NCI-H748 (cell line): Measurements from ENCODE around the gene SLC4A4.
A peak's percentile ranks its signal among the peaks of the same experiment; 100 is the strongest.

Experiments used
- DNase-seq: peaks from one replicate; lab custom pipeline; 2025; ENCODE audit not compliant: unreplicated experiment; lab: John Stamatoyannopoulos, UW

SLC4A4 gene

DNA sequence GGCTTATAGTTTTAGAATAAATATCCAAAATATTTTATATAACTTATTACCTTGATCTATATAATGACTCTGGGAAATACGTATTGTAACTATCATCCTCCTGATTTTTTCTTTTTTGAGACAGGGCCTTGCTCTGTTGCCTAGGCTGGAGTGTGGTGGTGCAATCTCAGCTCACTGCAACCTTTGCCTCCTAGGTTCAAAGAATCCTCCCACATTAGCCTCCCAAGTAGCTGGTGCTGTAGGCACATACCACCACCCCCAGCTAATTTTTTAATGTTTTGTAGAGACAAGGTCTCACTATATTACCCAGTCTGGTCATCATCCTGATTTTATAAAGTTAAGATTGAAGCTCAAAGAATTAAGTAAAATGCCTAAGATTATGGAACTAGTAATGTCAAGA lies 193.6 kb downstream of the SLC4A4 start:
- DNase-seq, result no peak

DNA sequence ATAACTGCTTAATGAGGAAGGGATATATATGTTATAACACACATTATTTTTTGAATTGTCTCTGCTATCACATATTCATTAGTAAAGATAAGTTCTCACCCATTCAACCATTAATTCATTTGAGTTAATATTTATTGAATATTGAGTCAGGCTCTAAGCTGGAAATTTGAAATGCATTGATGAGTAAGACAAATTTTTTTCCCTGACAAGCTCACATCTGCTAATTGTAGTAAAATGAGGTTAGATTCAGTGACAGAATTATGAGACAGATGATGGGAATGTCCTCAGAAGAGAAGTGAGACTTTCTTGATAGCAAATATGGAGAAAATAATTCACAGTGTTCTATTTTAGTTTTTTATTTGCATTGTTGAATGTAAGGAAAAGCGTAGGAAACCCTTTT lies 194.3 kb downstream of the SLC4A4 start:
- no peak for DNase-seq

DNA sequence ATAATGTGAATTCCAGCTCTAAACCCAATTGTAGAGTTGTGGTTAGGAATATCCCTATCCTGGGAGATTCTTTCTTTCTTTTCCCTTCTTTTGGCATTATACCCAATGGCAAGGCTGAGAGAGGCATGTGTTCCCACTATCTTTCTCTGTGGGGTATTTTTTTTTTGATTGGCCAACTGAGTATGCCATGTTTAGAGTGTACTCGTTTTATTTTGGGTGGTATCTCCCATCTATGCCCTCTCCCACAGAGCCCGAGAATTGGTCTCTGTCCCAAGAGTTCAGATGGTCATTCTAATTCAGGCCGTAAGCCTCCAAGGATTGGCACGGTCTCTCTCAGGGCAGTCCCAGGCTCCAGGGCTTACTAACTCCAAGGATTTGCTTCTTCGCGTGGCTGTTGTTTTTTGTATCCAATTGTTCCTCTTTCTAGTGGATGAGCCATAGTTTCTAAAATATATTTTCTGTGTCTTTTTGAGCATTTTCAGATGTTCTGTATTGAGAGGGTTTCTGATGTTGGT lies 198.8 kb downstream of the SLC4A4 start:
- DNase-seq, result no peak

DNA sequence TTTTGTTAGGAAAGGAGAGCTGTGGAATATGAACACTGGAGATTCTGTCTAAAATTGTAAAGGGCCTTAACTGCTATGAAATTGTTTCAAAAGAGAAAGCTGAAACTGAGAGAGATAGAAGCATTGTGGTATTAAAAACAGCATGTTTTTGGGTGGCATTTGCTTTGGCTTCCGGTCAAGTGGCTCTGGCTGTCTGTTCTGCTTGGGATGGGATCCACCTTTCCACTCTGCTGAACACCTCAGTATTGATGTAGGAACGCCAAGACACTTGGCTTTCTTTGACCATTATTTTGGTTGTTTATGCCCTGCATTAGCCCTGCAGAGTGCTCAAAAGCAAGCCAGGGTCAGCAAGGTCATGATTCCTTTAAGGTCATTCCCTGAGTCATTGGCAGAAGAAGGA lies 199.7 kb downstream of the SLC4A4 start:
- no peak for DNase-seq

DNA sequence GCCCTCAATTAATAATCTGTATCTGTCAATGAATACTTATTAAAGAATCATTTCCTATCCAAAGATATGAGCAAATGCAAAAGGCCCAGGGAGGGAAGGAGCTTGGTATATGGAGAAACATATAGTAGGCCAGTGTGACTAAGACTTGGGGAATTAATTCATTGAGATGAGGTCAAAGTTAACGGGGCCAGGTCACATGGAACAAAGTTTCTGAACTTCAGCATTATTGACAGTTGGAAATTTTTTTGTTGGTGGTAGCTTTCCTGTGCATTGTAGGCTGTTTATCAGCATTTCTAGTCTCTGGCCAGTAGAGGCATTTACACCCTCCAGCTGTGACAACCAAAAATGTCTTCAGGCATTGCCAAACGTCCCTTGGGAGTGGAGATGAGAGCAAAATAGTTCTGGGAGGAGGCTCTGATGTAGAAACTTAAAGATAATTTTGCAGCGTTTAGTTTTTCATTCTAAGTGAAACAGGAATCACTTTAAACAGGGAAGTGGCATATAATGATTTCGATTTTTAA lies 202.0 kb downstream of the SLC4A4 start:
- no peak for DNase-seq

DNA sequence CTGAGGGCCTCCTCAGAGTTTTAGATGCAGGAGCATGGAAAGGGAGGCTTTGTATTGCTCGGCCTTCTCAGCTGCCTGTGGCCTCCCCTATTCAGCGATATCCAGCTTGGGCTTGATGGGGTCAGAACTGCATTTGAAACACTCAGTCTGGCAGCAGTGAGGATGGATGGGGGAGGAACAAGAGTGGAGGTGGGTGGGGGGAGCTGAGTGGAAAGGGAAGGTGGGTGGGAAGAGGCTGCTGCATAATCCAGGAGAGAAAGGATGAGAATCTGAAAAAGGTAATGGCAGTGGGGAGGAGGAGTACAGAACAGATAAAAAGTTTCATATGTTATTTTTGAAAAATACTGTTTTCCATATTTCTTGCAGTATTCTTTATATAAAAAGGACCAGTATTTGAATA lies 202.7 kb downstream of the SLC4A4 start:
- DNase-seq, result no peak

DNA sequence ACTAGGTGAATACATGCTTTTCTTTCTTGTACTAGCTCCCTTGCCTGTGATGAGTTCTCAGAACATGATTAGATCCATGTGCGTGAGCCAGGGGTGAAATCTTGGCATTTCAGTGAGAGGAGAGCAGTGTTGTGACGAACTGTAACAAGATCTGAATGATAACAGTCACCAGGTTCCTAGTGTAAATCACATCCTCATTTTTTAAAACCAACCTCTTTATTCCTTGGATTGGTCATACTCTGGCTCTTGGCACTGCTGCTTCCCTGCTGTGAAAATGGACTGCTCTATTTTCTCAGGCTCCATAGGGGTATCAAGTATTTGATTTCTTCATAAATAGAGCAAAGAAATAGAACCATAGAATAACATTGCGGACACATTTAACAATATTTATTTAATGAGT lies 206.3 kb downstream of the SLC4A4 start:
- DNase-seq, result peak; percentile 54

DNA sequence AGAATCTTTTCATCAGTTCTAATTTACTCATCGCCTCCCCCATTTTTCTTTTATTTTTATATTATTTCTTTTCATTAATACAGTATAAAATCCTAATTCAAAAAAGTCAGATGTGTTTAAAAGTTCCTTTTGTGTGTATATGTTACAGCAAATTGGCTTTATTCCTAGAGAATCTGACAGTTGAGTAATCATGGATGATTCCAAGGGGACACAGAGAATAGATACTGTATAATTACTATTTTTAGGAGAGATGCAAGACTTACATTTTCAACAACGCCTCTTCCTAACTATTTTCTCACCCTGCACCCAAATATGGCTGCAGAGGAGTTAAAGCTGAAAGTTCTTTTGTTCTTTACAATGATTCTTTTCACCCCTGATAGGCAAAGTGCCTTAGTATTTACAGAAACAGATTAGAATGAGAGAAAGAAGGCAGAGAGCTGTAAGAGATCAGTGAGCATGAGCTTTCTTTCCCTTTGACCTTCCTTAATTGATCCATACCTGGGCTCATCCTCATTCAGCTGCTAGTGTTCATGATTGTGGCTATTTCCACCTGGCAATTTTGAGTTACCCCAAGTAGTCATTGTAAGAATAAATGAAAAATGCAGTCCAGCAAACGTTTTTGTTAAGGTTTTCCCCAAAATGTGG lies 210.8 kb downstream of the SLC4A4 start:
- DNase-seq, result no peak

DNA sequence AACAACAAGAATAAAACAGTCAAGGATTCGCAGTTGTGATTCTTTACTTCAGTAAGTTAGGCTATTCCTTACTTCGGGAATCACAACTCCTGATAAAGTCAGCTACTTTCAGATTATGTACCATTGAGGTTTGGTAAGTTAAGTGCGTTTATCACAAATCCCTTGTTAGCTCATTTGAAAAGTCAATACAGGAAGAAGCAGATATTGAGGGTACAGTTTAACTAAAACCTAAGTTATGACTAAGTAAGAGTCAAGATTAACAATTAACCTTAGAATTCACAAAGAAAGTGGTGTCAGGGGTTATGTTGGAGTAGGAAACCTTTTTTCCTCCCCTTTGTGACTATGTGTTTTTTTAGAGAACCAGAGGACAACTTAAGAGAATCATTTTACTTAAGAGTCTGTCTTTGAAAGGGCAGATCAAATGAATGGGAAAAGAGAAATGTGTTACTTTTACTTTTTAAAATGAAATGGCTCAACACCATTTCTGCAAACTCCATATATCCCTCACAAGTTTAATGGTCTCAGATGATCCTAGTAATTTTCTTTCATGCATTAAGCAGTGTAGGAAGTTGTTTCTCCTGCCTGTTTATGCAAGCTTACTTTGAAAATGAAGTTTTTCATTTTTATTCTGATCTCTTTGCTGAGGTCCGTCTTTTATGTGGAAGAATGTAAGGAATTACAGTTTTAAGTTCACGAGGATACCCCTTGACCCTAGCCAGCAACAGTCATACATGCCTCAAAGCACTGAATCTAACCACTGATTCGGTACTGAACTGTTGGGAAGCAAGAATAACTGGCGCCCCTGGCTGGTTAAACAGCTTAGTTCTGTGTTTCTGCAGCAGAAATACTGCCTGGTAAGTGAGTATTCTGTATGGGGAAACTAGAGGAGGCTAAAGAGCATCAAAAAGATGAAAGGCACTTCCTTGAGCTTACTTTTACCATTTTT lies 211.7 kb downstream of the SLC4A4 start:
- no peak for DNase-seq

DNA sequence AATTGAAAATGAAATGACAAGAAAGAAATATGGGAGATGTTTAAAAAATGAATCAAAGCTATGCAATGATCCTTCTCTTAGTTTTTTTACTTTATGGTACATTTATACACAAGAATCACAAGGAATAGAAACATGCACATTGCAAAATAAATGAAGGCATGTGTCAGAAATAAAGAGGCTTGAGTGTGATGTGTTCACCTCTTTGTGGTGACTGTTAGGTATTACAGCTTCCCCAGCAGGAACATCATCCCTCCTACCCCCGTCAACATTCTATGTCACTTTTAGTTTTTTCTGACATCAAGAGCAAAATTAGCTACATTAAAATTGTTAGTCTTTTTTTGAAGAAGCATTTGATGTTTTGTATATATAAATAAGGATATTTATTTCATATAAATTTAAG lies 214.8 kb downstream of the SLC4A4 start:
- no peak for DNase-seq

DNA sequence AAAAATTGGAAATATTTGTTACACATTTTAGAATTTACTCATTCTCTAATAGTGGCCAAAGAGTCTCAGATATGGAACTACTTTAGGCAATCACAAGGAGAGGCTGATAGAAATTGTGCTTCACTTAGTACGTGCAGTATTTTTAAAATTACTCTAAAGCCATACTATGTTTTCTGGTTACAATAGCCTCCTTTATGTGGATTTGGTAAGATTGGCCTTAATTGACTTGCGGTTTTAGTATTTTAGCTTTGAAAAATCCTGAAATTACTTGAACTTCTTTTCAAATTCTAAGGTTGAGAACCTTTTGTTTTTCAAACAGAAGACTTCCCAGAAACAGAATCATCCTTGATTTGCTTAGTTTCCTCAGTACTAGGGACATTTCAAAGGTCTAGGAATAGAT lies 215.2 kb downstream of the SLC4A4 start:
- DNase-seq, result no peak

DNA sequence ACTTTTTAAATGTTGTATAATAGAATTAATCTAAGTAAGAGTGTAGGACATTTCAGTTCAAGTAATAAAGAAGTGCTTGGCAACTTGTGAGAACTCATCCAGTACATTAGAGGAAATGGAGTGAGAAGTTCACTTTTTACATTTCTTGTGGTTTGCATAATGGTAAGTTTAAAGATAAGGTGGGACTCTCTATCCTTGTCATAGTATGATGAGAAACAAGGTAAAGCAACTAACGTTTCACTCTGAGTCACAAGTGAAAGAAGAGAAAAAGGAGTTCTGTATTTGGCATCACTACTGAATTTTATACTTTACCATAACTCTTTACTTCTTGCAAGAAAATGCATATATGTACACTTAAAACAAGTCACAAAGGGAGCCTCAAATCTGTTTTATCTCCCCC lies 219.4 kb downstream of the SLC4A4 start:
- DNase-seq, result no peak

DNA sequence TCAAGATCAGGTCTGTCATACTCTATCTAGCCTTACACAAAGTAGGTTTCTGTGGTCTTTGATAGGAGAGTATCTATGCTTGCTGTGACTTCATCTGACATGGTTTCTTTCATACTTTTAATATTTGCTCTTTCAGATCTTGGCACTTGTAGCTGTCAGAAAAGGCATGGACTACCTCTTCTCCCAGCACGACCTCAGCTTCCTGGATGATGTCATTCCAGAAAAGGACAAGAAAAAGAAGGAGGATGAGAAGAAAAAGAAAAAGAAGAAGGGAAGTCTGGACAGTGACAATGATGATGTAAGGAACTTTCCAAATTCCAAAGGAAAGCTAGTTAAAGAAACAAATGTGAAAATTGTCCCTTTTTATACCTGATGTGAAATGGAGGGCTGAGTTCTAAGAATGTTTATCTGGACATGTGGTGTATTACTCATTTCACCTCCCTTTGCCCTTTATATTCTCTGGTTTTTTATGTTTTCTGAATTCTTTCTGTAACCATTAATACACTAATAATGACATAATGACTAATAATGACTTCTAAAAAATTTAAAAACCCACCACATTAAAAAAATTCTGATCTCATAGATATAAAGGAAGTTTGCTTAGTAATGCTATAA lies 221.2 kb downstream of the SLC4A4 start:
- no peak for DNase-seq

DNA sequence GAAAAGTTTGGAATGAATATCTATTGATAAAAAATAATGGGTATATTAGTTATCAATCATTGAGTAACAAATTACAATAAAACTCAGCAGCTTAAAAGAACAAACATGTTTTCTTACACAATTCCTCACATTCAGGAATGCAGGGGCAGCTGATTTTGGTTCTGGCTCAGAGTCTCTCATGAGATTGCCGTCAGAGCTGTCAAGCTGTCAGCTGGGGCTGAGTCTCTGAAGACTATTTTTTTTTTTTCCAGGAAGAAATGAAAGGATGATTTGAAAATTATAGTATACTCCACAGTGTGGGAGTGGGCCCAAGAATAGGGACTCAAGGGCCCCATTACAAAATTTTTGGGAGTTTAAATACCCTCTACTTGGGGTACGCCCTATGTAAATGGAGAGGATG lies 226.0 kb downstream of the SLC4A4 start:
- no peak for DNase-seq

DNA sequence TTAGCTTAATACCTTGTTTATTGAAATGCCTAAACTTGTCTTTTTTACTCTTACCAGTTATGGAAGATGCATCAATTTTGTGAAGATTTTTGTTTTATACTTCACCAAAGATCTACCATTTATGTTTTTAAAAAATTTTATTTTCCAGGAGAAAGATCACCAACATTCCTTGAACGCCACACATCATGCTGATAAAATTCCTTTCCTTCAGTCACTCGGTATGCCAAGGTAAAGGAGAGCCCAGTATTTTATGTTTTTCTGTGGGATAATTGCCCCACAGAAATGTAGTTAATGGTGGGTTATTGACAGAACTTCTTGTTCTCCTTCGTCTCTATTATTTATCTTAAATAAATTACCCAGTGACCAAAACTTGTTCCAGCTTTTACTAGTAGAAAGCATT lies 228.0 kb downstream of the SLC4A4 start:
- no peak for DNase-seq

DNA sequence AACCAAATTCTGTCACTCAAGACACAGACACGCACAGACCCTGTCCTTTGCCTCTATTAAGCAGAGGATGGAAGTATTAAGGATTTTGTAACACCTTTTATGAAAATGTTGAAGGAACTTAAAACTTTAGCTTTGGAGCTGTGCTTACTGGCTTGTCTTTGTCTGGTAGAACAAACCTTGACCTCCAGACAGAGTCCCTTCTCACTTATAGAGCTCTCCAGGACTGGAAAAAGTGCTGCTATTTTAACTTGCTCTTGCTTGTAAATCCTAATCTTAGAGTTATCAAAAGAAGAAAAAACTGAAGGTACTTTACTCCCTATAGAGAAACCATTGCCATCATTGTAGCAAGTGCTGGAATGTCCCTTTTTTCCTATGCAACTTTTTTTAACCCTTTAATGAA lies 229.3 kb downstream of the SLC4A4 start:
- no peak for DNase-seq

DNA sequence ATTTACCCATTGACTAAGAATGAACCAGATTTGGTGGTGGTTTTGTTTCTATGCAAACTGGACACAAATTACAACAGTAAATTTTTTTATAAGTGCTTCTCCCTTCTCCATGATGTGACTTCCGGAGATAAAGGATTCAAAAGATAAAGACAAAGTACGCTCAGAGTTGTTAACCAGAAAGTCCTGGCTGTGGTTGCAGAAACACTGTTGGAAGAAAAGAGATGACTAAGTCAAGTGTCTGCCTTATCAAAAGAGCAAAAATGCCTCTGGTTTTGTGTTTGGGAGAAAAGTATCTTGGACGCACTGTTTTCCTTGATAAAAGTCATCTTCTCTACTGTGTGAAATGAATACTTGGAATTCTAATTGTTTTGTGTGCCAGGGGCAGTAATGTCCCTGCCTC lies 231.7 kb downstream of the SLC4A4 start:
- no peak for DNase-seq

DNA sequence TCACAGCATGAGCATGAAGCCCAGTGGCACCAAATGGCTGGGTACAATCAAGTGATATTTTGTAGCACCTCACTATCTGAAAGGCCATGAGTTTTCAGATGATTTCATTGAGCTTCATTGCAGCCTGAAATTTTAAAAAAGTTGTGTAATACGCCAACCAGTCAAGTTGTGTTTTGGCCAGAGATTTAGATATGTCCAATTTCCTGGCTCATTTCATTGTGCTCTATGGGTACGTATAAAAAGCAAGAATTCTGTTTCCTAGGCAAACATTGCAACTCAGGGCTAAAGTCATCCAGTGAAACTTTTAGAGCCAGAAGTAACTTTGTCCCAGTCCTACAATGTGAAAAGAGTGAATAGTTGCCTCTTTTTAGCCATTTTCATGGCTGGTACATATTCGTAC lies 232.5 kb downstream of the SLC4A4 start:
- DNase-seq, result no peak

DNA sequence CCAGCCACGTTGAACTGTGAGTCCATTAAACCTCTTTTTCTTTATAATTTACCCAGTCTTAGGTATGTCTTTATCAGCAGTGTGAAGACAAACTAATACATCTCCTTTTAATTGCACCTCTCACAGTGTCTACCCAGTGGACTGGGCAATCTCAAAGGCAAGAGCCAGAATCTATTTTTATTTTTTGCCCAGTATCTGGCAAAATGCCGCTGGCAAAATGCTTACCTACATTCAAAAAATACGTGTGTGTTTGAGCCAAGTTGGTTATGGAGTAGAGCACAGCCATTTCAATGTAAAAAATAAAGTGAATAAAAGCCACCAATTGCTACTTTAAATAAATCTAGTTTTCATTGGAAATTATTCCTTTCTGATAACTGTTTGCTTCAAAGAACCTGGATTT lies 245.2 kb downstream of the SLC4A4 start:
- DNase-seq, result no peak

DNA sequence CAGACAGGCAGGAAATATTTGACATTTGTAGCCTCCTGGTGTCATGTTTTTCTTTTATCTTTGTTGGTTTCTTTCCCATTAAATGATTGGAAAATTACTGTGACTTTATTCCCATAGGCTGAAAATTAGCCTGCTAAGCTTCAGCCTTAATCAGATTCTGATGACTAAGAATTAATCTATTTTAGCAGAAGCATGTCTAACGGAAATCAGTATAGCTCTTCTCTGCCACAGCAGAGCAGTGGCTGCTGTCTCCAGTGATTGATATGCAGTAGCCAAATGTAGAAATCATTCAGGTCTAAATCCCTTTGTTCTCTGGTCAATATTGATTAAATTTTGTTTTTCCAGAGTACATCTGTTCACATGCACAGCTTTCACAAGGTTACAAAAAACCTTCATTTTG lies 245.8 kb downstream of the SLC4A4 start:
- DNase-seq, result no peak

DNA sequence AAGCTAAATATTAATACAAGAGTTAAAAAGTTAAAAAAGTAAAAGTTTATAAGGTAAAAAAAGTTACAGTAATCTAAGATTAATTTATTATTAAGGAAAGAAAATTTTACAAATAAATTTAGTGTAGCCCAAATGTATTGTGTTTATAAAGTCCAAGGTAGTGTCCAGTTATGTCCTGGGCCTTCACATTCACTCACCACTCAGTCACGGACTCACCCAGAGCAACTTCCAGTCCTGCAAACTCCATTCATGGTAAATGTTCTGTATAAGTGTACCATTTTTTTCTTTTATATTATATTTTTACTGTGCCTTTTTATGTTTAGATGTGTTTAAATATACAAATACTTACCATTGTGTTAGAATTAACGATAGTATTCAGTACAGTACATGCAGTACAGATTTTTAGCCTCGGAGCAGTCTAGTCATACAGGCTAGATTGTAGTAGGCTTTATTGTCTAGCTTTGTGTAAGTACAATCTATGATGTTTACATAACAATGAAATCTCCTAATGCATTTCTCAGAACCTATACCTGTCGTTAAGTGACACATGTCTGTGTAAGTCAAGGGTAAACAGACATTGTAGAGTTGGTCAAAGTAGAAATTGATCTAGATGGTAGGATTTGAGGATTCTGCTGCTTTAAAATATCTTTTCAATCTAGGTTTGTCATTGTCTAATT lies 247.4 kb downstream of the SLC4A4 start:
- DNase-seq, result peak; percentile 19
